DMS53 treated with DMSO at 0.1 percent for 48 hours (cell line): ENCODE measurements around the gene DAZAP1.

Source experiments
- DNase-seq: peaks from one replicate; lab custom pipeline; 2025; ENCODE audit not compliant: unreplicated experiment; lab: John Stamatoyannopoulos, UW

DAZAP1 gene

GRCh38 chr19:1455336-1456120 lies 48.1 kb downstream of the DAZAP1 start:
- DNase-seq = no peak

GRCh38 chr19:1456121-1456900 lies 48.9 kb downstream of the DAZAP1 start:
- no peak for DNase-seq

GRCh38 chr19:1457031-1457739 lies 49.8 kb downstream of the DAZAP1 start:
- DNase-seq = no peak

GRCh38 chr19:1457892-1458291 lies 50.5 kb downstream of the DAZAP1 start:
- no peak for DNase-seq

- no peak for DNase-seq
These were observed 52.1 kb downstream of the DAZAP1 start for GRCh38 chr19:1459479-1459878.

DNA sequence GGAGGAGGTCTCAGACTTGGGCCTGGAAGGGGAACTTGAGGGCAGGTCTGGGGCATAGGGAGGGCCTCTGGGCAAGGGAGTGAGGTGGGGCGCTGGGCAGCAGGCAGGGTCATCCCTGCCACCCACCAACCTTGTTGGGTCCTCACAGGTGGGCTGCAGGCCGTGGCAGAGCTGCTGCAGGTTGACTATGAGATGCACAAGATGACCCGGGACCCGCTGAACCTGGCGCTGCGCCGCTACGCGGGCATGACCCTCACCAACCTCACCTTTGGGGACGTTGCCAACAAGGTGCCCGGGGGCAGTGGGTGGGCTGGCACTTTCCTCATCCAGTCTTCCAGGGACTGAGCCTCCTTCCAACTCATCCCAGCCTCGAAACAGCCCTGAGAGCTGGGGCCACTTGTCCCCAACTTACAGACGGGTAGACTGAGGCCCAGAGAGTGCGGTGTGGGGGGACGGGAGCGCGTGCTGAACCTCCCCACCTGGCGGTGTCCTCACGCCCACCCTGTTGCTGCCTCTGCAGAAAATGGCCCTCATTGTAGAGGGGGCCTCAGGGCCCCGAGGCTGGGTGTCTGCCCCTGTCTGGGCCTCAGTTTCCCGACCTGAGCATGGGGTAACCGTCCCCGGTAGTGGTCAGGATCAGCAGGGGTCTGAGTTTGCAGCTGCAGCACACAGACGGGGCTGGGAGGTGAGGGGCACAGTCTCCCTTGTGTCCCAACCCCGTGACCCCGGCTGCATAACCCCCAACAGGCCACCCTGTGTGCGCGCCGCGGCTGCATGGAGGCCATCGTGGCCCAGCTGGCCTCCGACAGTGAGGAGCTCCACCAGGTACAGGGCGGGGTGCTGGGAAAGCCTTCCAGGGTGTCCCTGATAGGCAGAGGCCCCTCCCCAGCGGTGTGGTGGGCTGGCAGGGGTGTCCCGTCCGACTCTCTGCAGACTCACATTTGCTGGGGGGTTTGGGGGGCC lies 52.9 kb downstream of the DAZAP1 start:
- DNase-seq = no peak

- DNase-seq = no peak
These were observed 54.5 kb downstream of the DAZAP1 start for GRCh38 chr19:1461862-1462261.

DNA sequence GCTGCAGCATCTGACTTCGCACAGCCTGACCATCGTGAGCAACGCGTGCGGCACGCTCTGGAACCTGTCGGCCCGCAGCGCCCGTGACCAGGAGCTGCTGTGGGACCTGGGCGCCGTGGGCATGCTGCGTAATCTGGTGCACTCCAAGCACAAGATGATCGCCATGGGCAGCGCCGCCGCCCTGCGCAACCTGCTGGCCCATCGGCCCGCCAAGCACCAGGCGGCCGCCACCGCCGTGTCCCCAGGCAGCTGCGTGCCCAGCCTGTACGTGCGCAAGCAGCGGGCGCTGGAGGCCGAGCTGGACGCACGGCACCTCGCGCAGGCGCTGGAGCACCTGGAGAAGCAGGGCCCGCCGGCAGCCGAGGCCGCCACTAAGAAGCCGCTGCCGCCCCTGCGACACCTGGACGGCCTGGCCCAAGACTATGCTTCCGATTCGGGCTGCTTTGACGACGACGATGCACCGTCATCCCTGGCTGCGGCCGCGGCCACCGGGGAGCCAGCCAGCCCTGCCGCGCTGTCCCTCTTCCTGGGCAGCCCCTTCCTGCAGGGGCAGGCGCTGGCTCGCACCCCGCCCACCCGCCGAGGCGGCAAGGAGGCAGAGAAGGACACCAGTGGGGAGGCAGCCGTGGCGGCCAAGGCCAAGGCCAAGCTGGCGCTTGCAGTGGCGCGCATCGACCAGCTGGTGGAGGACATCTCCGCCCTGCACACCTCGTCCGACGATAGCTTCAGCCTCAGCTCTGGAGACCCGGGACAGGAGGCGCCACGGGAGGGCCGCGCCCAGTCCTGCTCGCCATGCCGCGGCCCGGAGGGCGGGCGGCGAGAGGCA lies 58.0 kb downstream of the DAZAP1 start:
- DNase-seq = peak; percentile 46

DNA sequence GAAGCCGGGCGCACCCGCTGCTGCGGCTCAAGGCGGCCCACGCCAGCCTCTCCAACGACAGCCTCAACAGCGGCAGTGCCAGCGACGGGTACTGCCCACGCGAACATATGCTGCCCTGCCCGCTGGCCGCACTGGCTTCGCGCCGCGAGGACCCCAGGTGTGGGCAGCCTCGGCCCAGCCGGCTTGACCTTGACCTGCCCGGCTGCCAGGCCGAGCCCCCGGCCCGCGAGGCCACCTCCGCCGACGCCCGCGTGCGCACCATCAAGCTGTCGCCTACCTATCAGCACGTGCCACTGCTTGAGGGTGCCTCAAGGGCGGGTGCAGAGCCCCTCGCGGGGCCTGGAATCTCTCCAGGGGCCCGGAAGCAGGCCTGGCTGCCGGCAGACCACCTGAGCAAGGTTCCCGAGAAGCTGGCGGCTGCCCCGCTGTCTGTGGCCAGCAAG lies 58.7 kb downstream of the DAZAP1 start:
- no peak for DNase-seq

- no peak for DNase-seq
These were observed 59.3 kb downstream of the DAZAP1 start for GRCh38 chr19:1466461-1467214.

DNA sequence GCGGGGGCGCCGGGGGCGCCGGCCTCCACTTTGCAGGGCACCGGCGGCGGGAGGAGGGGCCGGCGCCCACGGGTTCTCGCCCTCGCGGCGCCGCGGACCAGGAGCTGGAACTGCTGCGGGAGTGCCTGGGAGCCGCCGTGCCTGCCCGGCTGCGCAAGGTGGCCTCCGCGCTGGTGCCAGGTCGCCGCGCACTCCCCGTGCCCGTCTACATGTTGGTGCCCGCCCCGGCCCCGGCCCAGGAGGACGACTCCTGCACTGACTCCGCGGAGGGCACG lies 59.8 kb downstream of the DAZAP1 start:
- no peak for DNase-seq

DNA sequence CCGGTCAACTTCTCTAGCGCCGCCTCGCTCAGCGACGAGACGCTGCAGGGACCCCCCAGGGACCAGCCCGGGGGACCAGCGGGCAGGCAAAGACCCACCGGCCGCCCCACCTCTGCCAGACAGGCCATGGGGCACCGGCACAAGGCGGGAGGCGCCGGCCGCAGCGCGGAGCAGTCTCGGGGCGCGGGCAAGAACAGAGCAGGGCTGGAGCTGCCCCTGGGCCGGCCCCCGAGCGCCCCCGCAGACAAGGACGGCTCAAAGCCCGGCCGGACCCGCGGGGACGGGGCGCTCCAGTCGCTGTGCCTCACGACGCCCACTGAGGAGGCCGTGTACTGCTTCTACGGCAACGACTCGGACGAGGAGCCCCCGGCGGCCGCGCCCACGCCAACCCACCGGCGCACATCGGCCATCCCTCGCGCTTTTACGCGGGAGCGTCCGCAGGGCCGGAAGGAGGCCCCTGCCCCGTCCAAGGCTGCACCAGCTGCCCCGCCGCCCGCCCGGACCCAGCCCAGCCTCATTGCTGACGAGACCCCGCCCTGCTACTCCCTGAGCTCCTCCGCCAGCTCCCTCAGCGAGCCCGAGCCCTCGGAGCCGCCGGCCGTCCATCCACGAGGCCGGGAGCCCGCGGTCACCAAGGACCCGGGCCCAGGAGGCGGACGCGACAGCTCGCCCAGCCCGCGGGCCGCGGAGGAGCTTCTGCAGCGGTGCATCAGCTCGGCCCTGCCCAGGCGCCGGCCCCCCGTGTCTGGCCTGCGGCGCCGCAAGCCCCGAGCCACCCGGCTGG lies 60.3 kb downstream of the DAZAP1 start:
- DNase-seq = no peak

DNA sequence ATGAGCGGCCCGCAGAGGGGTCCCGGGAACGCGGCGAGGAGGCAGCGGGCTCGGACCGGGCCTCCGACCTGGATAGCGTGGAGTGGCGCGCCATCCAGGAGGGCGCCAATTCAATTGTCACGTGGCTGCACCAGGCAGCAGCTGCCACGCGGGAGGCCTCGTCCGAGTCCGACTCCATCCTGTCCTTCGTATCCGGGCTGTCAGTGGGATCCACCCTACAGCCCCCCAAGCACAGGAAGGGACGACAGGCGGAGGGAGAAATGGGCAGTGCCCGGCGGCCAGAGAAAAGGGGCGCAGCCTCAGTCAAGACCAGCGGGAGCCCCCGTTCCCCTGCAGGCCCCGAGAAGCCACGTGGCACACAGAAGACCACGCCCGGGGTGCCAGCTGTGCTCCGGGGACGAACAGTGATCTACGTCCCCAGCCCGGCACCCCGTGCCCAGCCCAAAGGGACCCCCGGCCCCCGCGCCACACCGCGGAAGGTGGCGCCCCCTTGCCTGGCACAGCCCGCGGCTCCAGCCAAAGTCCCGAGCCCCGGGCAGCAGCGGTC lies 61.0 kb downstream of the DAZAP1 start:
- DNase-seq = no peak

DNA sequence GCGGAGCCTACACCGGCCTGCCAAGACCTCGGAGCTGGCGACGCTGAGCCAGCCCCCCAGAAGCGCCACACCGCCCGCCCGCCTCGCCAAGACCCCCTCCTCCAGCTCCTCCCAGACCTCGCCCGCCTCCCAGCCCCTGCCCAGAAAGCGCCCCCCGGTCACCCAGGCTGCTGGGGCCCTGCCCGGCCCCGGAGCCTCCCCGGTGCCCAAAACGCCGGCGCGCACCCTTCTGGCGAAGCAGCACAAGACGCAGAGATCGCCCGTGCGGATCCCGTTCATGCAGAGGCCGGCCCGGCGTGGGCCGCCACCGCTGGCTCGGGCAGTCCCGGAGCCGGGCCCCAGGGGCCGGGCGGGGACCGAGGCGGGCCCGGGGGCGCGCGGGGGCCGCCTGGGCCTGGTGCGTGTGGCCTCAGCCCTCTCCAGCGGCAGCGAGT lies 61.5 kb downstream of the DAZAP1 start:
- no peak for DNase-seq

GRCh38 chr19:1469255-1470054 lies 62.1 kb downstream of the DAZAP1 start:
- DNase-seq = no peak

- DNase-seq = no peak
These were observed 62.6 kb downstream of the DAZAP1 start for GRCh38 chr19:1470055-1470304.

GRCh38 chr19:1470305-1471009 lies 63.1 kb downstream of the DAZAP1 start:
- no peak for DNase-seq
